ENCODE measurements around the gene NUS1. TPM values are rescaled to one million over a fixed set of nuclear protein-coding genes. Genes with fewer than 3 reads are reported as not detected.
"Not testable (repeated sequence)": the region's sequence is repeated elsewhere in the genome, so short reads cannot be mapped to it uniquely, and the experiment has no call there.

NUS1 gene
- total and polyA plus RNA-seq, 3 donors from 2014 or later, result 16.6 to 21.5 (median 20.2) TPM

DNA sequence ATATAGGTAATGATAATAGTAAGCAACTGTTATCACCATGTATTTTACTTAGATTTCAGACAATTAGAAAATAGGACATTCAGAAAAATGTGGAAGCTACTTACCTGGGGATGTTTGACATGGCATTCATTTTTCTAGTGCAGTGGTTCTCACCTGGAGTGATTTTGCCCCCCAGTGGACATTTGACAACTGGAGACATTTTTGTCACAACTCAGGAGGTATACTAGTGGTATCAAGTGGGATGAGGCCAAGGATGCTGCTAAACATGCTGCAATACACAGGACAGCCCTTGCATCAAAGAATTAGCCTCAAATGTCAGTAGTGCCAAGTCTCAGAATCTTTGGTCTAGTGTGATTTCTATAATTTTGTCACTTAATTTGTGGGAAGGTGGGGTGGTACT, 36.1 kb downstream of the NUS1 start:
- DNase-seq, result no peak
- no peaks in the 10 kb centered on the region for H3K4me1 ChIP-seq
- H3K36me3 ChIP-seq (ENCODE audit: low read depth, missing control alignments), result no peaks in the 10 kb centered on the region
- no peak overlapping the region for H3K27ac ChIP-seq
- no peaks in the 10 kb centered on the region for H3K9me3 ChIP-seq
- H3K4me3 ChIP-seq, result no peak overlapping the region
- no peaks in the 10 kb centered on the region for H3K27me3 ChIP-seq
- TF ChIP-seq, protein P1, sequence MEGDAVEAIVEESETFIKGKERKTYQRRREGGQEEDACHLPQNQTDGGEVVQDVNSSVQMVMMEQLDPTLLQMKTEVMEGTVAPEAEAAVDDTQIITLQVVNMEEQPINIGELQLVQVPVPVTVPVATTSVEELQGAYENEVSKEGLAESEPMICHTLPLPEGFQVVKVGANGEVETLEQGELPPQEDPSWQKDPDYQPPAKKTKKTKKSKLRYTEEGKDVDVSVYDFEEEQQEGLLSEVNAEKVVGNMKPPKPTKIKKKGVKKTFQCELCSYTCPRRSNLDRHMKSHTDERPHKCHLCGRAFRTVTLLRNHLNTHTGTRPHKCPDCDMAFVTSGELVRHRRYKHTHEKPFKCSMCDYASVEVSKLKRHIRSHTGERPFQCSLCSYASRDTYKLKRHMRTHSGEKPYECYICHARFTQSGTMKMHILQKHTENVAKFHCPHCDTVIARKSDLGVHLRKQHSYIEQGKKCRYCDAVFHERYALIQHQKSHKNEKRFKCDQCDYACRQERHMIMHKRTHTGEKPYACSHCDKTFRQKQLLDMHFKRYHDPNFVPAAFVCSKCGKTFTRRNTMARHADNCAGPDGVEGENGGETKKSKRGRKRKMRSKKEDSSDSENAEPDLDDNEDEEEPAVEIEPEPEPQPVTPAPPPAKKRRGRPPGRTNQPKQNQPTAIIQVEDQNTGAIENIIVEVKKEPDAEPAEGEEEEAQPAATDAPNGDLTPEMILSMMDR (IDR thresholded peaks at IDR 0.05), result no peak
- TF ChIP-seq POLR2A (IDR thresholded peaks at IDR 0.05), result no peak
- intact Hi-C loops (cut with DNase I; ENCODE audit: low total_unique reads), result no loop called here

GRCh38 chr6:117718895-117719294, 43.6 kb downstream of the NUS1 start:
- no peaks in the 10 kb centered on the region for H3K27me3 ChIP-seq
- no peaks in the 10 kb centered on the region for H3K9me3 ChIP-seq
- H3K4me3 ChIP-seq, result no peak overlapping the region
- TF ChIP-seq, protein P1 (IDR thresholded peaks at IDR 0.05), result no peak
- no peak for TF ChIP-seq POLR2A (IDR thresholded peaks at IDR 0.05)
- no peak for DNase-seq
- H3K27ac ChIP-seq, result no peak overlapping the region
- intact Hi-C loops (cut with DNase I; ENCODE audit: low total_unique reads), result no loop called here
- no peaks in the 10 kb centered on the region for H3K4me1 ChIP-seq
- H3K36me3 ChIP-seq (ENCODE audit: low read depth, missing control alignments), result no peaks in the 10 kb centered on the region

DNA sequence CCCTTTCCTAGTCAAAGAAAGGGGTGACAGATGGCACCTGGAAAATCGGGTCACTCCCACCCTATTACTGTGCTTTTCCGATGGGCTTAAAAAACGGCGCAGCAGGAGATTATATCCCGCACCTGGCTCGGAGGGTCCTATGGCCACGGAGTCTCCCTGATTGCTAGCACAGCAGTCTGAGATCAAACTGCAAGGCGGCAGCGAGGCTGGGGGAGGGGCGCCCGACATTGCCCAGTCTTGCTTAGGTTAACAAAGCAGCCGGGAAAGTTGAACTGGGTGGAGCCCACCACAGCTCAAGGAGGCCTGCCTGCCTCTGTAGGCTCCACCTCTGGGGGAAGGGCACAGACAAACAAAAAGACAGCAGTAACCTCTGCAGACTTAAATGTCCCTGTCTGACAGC, 46.3 kb downstream of the NUS1 start:
- H3K9me3 ChIP-seq; intact Hi-C loops (cut with DNase I; ENCODE audit: low total_unique reads); H3K27me3 ChIP-seq; H3K4me1 ChIP-seq; H3K27ac ChIP-seq; H3K4me3 ChIP-seq; H3K36me3 ChIP-seq (ENCODE audit: low read depth, missing control alignments); DNase-seq: not testable (repeated sequence)
- WGBS, 2 donors, result 87 to 95% methylated on average over 12 of the region's 12 CpGs

GRCh38 chr6:117728626-117729025, 53.4 kb downstream of the NUS1 start:
- H3K27me3 ChIP-seq, result no peaks in the 10 kb centered on the region
- H3K27ac ChIP-seq, result no peak overlapping the region
- 92 to 95% methylated on average over 1 of the region's 1 CpG for WGBS, 2 donors
- intact Hi-C loops (cut with DNase I; ENCODE audit: low total_unique reads), result no loop called here
- no peak overlapping the region for H3K4me3 ChIP-seq
- H3K36me3 ChIP-seq (ENCODE audit: low read depth, missing control alignments), result no peaks in the 10 kb centered on the region
- no peak for DNase-seq
- H3K9me3 ChIP-seq, result no peaks in the 10 kb centered on the region
- H3K4me1 ChIP-seq, result no peaks in the 10 kb centered on the region
- no peak for TF ChIP-seq POLR2A (IDR thresholded peaks at IDR 0.05)
- TF ChIP-seq, protein P1 (IDR thresholded peaks at IDR 0.05), result no peak

GRCh38 chr6:117729613-117730012, 54.3 kb downstream of the NUS1 start:
- 30 to 50% methylated on average over 1 of the region's 1 CpG for WGBS, 2 donors
- H3K27ac ChIP-seq, result no peak overlapping the region
- intact Hi-C loops (cut with DNase I; ENCODE audit: low total_unique reads), result no loop called here
- no peak overlapping the region for H3K4me3 ChIP-seq
- H3K4me1 ChIP-seq, result no peaks in the 10 kb centered on the region
- no peaks in the 10 kb centered on the region for H3K36me3 ChIP-seq (ENCODE audit: low read depth, missing control alignments)
- no peak for DNase-seq
- no peaks in the 10 kb centered on the region for H3K27me3 ChIP-seq
- TF ChIP-seq POLR2A (IDR thresholded peaks at IDR 0.05), result no peak
- TF ChIP-seq, protein P1 (IDR thresholded peaks at IDR 0.05), result no peak
- H3K9me3 ChIP-seq, result no peaks in the 10 kb centered on the region

Measured in testis (tissue), 3 donors.